K562 (cell line): ENCODE results near the gene NUP62.

Experiments used
- CCNT2 ChIP-seq: IDR thresholded peaks from 2 replicates; pipeline ENCODE4 v1.6.1; 2011; ENCODE audit warnings: borderline replicate concordance, low read depth, mild to moderate bottlenecking, moderate library complexity, mixed read lengths, low read length; ENCODE audit not compliant: insufficient read length; ENCODE audit errors: extremely low read depth
- JUN ChIP-seq, 2 experiments: sonication (generic) in 1 of 2; formaldehyde crosslinking in 1 of 2; IDR thresholded peaks; 2 replicates each; pipeline versions ENCODE4 v1.6.1 to v1.8.0; 2012 to 2022; ENCODE audit warnings: borderline replicate concordance in 2 of 2, mild to moderate bottlenecking in 2 of 2, improper control_type of control experiment in 1 of 2, low read depth in 1 of 2, low read length in 1 of 2, missing genetic modification reagents in 1 of 2
- KLF6 ChIP-seq: fragments of 250-450 bp; sonication (Bioruptor Pico); IDR thresholded peaks from 2 replicates; pipeline ENCODE4 v1.4.0; 2020; ENCODE audit warnings: mild to moderate bottlenecking, moderate library complexity, borderline replicate concordance
- MEIS2 ChIP-seq: fragments of 450-650 bp; IDR thresholded peaks from 2 replicates; pipeline ENCODE4 v1.6.1; 2014; ENCODE audit warnings: mild to moderate bottlenecking; ENCODE audit not compliant: partially characterized antibody
- MYBL2 ChIP-seq, 2 experiments: fragments of 450-650 bp in 1 of 2; sonication (generic) in 1 of 2; formaldehyde crosslinking in 1 of 2; IDR thresholded peaks; 2 replicates each; pipeline versions ENCODE4 v1.6.1 to v1.8.1; 2017 to 2022; ENCODE audit warnings: borderline replicate concordance in 1 of 2, inconsistent platforms in 1 of 2, low read depth in 1 of 2, mild to moderate bottlenecking in 1 of 2, missing genetic modification reagents in 1 of 2, moderate library complexity in 1 of 2
- NFIC ChIP-seq: fragments of 450-650 bp; IDR thresholded peaks from 2 replicates; pipeline ENCODE4 v1.6.1; 2017; ENCODE audit warnings: mild to moderate bottlenecking, inconsistent platforms
- SREBF2 ChIP-seq: sonication (generic); formaldehyde crosslinking; IDR thresholded peaks from 2 replicates; pipeline ENCODE4 v1.4.0; 2020; ENCODE audit warnings: mild to moderate bottlenecking, missing genetic modification reagents
- ZNF133 ChIP-seq: fragments of 250-450 bp; sonication (Bioruptor Pico); IDR thresholded peaks from 2 replicates; pipeline ENCODE4 v1.4.0; 2020; ENCODE audit warnings: mild to moderate bottlenecking
- ZNF174 ChIP-seq: fragments of 250-450 bp; sonication (Bioruptor Pico); IDR thresholded peaks from 2 replicates; pipeline ENCODE4 v1.4.0; 2020; ENCODE audit warnings: mild to moderate bottlenecking
- ZNF184 ChIP-seq: sonication (generic); formaldehyde crosslinking; IDR thresholded peaks from 2 replicates; pipeline ENCODE4 v1.5.0; 2020; ENCODE audit warnings: missing genetic modification reagents
- TF ChIP-seq, protein P1 (sequence below), 3 experiments: IDR thresholded peaks in 2 of 3; conservative IDR thresholded peaks in 1 of 3; 2 replicates each; pipeline ENCODE4 v1.5.1; 2011 to 2012; ENCODE audit warnings: low read length in 3 of 3, mild to moderate bottlenecking in 3 of 3, control low read depth in 2 of 3, improper control_type of control experiment in 1 of 3, inconsistent platforms in 1 of 3, low read depth in 1 of 3, mixed read lengths in 1 of 3, moderate library complexity in 1 of 3; ENCODE audit not compliant: insufficient read depth in 2 of 3
- TF ChIP-seq, protein P2 (sequence below): fragments of 250-450 bp; sonication (Bioruptor Pico); IDR thresholded peaks from 2 replicates; pipeline ENCODE4 v1.8.0; 2021; ENCODE audit warnings: borderline replicate concordance, mild to moderate bottlenecking, moderate library complexity; ENCODE audit not compliant: poor library complexity, severe bottlenecking

DNA sequence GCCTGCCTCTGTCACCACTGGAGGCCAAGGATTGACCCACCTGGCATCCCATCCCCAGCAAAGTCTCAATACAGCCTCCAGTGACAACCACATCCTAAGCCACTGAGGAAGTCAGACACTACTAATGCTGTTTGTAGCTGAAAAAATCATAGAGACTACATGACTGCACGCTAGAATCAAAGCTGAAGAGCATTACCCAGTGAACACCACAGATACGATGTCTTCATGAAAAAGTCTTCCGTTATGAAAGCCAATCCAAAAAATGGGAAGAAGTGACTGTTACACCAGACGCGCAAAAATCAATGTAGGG is 11.1 kb upstream of the NUP62 start:
- TF ChIP-seq NFIC (no peak), ZNF133 (no peak), MYBL2 (IDR thresholded peaks at IDR 0.05; ENCODE audit: low read depth) (no peak), MYBL2 (CRISPR knock-in tag; IDR thresholded peaks at IDR 0.05; ENCODE audit: borderline replicate concordance) (no peak), ZNF184 (CRISPR knock-in tag) (no peak), SREBF2 (no peak), KLF6 (CRISPR knock-in tag) (no peak), ZNF174 (CRISPR knock-in tag) (no peak), CCNT2 (no peak), JUN (IDR thresholded peaks at IDR 0.05; ENCODE audit: borderline replicate concordance, low read depth, low read length) (no peak), JUN (CRISPR knock-in tag; IDR thresholded peaks at IDR 0.05; ENCODE audit: borderline replicate concordance) (no peak), MEIS2 (no peak)
- TF ChIP-seq, protein P1, sequence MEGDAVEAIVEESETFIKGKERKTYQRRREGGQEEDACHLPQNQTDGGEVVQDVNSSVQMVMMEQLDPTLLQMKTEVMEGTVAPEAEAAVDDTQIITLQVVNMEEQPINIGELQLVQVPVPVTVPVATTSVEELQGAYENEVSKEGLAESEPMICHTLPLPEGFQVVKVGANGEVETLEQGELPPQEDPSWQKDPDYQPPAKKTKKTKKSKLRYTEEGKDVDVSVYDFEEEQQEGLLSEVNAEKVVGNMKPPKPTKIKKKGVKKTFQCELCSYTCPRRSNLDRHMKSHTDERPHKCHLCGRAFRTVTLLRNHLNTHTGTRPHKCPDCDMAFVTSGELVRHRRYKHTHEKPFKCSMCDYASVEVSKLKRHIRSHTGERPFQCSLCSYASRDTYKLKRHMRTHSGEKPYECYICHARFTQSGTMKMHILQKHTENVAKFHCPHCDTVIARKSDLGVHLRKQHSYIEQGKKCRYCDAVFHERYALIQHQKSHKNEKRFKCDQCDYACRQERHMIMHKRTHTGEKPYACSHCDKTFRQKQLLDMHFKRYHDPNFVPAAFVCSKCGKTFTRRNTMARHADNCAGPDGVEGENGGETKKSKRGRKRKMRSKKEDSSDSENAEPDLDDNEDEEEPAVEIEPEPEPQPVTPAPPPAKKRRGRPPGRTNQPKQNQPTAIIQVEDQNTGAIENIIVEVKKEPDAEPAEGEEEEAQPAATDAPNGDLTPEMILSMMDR (IDR thresholded peaks at IDR 0.05 in 2 of 3, conservative IDR thresholded peaks at IDR 0.05 in 1 of 3; ENCODE audit: insufficient read depth in 2 of 3, low read depth in 1 of 3, low read length in 3 of 3): no peak
- TF ChIP-seq, protein P2, sequence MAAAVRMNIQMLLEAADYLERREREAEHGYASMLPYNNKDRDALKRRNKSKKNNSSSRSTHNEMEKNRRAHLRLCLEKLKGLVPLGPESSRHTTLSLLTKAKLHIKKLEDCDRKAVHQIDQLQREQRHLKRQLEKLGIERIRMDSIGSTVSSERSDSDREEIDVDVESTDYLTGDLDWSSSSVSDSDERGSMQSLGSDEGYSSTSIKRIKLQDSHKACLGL (CRISPR knock-in tag): no peak
